NCI-H510A (cell line): ENCODE measurements around the gene FBXO21.
"Not testable (repeated sequence)": the region's sequence is repeated elsewhere in the genome, so short reads cannot be mapped to it uniquely, and the experiment has no call there.

ENCODE experiments used
- DNase-seq: peaks from one replicate; lab custom pipeline; 2025; lab: John Stamatoyannopoulos, UW

Gene FBXO21

DNA sequence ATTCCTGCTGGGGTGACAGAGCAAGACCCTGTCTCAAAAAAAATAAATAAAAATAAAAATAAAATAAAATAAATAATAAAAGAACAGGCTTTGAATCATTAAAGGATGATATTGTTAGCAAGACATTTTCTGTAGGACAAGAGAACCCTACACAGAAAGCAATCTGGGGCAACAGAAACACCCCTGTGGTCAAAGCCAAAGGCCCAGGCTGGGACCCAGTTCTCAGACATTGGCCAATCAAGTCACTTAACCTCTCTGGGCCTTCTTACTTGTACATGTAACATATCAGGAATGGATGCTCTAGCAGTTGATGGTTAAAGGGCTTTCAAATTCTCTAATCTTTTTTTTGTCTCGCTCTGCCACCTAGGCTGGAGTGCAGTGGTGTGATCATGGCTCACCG, 55.5 kb downstream of the FBXO21 start:
- DNase-seq = no peak

- no peak for DNase-seq
These were observed 56.2 kb downstream of the FBXO21 start for GRCh38 chr12:117134059-117134458.

GRCh38 chr12:117130801-117131200, 59.5 kb downstream of the FBXO21 start:
- no peak for DNase-seq

DNA sequence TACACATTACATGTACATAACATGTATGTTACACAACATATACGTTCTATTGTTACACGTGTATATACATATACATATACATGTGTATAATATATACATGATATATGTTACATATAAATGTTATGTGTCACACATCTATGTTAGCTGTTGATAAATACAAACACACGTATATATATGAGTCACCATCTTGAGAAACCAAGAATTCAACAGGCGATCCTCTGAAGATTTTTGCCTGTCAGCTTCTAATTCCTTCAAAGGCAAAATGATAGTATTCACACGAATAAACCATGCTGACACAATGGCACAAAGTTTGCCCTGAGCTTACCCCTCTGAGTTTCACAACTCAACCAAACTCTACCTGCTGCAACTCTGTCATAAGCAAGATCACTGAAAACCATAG, 60.9 kb downstream of the FBXO21 start:
- no peak for DNase-seq

DNA sequence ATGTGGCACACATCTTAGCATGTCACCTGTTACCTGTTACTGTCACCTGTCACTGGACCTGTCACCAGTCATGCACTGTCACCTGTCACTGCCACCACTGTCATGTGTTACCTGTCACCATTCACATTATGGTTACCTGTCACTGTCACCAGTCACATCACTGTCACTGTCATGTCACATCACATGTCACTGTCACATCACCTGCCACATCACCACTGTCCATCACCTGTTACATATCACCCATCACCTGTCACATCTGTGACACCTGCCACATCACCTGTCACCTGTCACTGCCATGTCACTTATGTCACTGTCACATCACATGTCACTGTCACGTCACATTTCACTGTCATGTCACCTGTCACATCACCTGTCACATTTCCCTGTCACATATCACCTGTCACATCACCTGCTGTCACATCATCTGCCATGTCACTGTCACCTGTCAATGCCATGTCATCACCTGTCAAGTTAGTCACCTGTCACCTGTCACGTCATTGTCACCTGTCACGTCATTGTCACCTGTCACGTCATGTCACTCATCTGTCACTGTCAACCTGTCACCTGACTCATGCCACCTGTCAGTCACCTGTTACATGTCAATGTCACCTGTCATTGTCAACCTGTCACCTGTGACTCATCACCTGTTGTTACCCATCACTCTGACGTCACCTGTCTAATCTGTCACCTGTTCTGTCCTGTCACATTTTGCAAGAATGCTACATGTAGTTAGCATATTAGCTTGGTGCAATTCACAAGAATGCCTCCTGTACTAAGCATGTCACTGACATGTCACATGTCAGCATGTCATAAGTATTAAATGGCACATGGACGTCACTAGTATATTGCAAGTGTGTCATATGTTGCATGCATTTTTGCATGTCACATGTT, 62.1 kb downstream of the FBXO21 start:
- DNase-seq = no peak

DNA sequence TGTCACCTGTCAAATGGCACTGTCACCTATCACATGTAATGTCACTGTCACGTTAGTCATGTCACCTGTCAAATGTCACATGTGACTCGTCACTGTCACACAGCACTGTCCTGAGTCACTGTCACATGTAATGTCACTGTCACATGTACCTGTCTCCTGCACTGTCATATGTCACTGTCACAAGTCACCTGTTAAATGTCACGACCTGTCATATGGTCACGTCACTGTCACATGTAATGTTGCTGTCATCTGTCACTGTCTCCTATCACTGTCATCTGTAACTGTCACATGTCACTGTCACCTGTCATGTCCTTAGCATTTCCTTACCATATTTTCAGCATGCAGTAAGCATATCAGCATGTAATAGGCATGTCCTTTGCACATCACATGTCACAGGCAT, 63.9 kb downstream of the FBXO21 start:
- no peak for DNase-seq

- no peak for DNase-seq
These were observed 64.5 kb downstream of the FBXO21 start for GRCh38 chr12:117125767-117126166.

- DNase-seq = no peak
These were observed 65.0 kb downstream of the FBXO21 start for GRCh38 chr12:117125272-117125613.

DNA sequence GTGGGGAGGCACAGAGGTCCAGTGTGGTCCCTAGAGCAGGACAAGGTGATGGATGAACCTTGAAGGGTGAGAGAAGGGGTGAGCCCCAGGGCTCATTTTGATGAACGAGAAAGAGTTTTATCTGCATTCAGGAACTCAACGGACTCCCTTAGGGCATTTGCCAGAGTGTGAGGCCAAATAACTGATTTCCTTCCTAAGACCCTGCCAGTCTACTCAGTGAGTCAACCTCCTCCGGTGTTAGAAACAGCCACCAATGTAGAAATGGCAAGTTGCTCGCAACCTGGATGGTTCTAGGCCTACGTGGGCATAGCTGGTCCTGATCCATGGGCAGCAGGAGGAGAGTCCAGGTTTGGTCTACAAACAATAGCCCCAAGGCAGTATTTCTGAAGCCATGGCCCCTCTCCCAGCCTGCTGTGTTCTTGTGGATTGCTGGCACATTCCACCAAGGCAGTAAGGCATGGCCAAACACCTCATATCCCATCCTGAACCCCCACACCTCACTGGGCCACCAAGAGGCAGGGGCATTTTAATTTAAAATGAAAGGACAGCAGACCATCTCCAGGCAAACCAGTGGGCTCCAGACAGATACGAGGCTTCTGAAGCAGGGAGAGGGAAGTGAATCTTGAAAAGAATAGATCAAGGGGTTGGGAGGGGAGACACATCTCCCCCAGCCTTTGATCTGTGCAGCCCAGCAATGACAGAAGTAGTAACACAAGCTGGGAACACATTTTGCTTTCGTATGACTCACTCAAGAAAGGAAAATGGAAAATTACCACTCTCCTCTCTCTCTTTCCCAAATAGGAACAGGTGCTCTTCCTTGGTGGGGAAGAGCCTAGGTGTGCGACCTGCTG, 65.6 kb downstream of the FBXO21 start:
- no peak for DNase-seq

- no peak for DNase-seq
These were observed 68.8 kb downstream of the FBXO21 start for GRCh38 chr12:117121441-117121840.

DNA sequence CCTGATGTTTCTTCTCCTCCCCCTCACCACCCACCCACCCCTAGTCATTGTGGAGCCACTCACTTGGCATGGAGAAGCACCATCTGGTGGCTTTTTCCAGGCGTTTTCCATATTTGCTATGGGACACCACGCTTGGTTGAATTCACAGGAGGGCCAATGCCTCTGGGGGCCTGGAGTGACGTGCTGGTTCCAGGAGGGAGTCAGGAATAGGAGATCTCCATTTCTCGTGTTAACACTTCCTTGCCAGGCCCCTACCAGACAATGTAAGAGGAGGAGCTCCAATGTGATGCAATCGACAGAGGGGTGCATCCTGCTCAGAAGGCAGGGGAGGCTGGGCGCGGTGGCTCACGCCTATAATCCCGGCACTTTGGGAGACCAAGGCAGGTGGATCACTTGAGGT, 69.5 kb downstream of the FBXO21 start:
- peak; percentile 93 for DNase-seq

DNA sequence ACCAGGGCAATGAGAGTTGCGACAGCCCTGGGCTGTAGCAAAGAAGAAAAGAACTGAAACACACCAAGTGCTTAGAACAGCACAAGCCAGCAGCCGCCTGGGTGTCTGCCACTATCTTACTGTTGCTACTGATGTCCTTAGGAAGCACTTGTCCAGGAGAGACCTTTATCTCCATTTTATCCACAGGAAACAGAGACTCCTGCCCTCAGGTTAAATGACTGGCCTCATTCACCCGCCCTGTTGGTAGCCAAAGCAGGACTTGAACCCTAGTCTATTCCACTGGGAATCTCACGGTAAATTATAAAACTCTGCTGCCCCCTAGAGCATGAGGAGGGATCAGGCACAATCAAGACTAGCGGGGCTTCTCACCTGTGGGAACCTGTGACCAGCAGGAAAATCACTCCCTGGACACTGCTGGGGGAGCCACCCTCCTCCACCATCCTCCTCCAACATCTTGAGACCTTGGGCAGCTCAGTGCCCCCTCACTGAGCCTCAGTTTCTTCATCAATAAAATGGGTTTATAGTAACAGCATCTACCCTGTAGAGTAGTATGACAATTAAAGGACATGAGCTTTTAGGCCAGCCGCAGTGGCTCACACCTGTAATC, 70.6 kb downstream of the FBXO21 start:
- peak; percentile 48 for DNase-seq

- no peak for DNase-seq
These were observed 71.3 kb downstream of the FBXO21 start for GRCh38 chr12:117118838-117119591.

- DNase-seq = peak; percentile 62
These were observed 75.5 kb downstream of the FBXO21 start for GRCh38 chr12:117114784-117115183.

- no peak for DNase-seq
These were observed 77.0 kb downstream of the FBXO21 start for GRCh38 chr12:117113231-117113630.

- DNase-seq = peak; percentile 95
These were observed 78.3 kb downstream of the FBXO21 start for GRCh38 chr12:117111821-117112595.

DNA sequence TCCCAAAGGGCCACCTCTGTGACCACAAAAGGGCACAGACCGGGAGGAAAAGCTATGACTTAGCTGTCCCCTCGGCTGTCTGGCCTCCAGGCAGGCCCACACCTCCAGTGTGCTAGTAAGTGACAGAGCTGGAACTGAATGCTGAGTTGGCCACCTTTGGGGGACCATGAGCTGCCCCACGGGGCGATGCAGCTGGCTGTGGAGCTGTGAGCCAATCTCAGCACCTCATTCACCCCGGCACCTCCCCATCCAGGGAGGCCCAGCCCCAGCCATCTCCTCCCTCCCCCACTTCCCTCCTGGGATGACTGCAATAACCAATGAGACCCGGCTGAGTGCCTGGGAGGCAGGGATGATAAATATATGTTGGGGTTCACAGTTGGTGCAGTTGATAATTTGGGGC, 78.9 kb downstream of the FBXO21 start:
- DNase-seq = no peak

GRCh38 chr12:117109943-117110635, 80.2 kb downstream of the FBXO21 start:
- DNase-seq = no peak

GRCh38 chr12:117105902-117106301, 84.4 kb downstream of the FBXO21 start:
- peak; percentile 94 for DNase-seq

DNA sequence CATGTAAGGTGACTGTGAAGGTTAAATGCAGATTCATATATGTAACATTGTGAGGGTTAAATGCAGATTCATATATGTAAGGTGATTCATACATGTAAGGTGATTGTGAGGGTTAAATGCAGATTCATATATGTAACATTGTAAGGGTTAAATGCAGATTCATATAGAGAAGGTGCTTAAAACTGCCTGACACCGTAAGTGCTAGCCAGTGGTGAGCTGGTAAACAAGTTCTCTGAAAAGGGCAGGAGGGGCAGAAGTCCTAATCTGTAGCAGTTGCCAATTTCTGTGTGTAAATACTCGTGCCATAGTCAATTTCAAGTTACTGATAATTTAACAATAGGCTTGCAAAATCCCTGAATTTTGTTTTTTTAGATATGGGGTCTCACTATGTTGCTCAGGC, 86.3 kb downstream of the FBXO21 start:
- not testable (repeated sequence) for DNase-seq

DNA sequence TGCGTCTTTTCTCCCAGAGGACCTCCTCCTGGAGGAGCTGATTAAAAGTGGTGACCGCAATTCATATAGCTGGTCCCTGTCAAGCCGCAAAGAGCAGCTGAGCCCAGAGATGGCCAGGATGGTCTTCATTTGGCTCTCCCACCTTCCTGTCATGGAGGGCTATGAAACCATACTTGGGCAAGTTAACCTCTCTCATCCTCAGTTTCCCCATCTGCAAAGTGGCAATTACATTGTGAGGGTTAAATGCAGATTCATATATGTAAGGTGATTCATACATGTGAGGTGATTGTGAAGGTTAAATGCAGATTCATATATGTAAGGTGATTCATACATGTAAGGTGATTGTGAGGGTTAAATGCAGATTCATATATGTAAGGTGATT, 87.5 kb downstream of the FBXO21 start:
- DNase-seq = no peak
